OCI-LY7 (cell line): ENCODE measurements around the gene KIF19. TPM values are rescaled to one million over a fixed set of nuclear protein-coding genes. Genes with fewer than 3 reads are reported as not detected.

Source experiments
- BruUV-seq: library from RNA; stranded (reverse); fragments of 400-500 nt; replicated peaks from 2 replicates; lab custom pipeline; 2021; lab: Mats Ljungman, UMichigan
- CTCF ChIA-PET: fragments of 300-600 bp; sonication (Branson Sonifier 250); formaldehyde crosslinking; loops from one replicate; lab custom pipeline; 2022; ENCODE audit warnings: antibody characterized with exemption; ENCODE audit not compliant: unreplicated experiment; lab: Charles Lee
- POLR2A ChIA-PET: fragments of 300-600 bp; sonication (Branson Sonifier 250); formaldehyde crosslinking; loops from one replicate; lab custom pipeline; 2022; ENCODE audit warnings: antibody characterized with exemption; lab: Charles Lee
- DNase-seq: peaks from one replicate; pipeline ENCODE4 v3.0.0-alpha.2; 2015; ENCODE audit warnings: low spot score
- H2AFZ ChIP-seq: fragments of 200-600 bp; sonication (generic), shearing (Covaris generic); 2 replicates; pipeline ENCODE4 v1.6.1; 2014; ENCODE audit warnings: mild to moderate bottlenecking, antibody characterized with exemption, low read length, moderate library complexity
- H3K27ac ChIP-seq: fragments of 200-600 bp; sonication (generic); 2 replicates; pipeline ENCODE4 v1.5.1; 2014; ENCODE audit warnings: mixed run types, low read depth, mild to moderate bottlenecking, moderate library complexity, low read length, inconsistent platforms; ENCODE audit not compliant: poor library complexity, severe bottlenecking
- H3K36me3 ChIP-seq: fragments of 200-600 bp; sonication (generic); 2 replicates; pipeline ENCODE4 v1.6.1; 2014; ENCODE audit warnings: mild to moderate bottlenecking, antibody characterized with exemption, low read length, moderate library complexity, mixed read lengths; ENCODE audit not compliant: insufficient read depth
- H3K4me1 ChIP-seq: fragments of 200-600 bp; sonication (generic); 2 replicates; pipeline ENCODE4 v1.5.1; 2014; ENCODE audit warnings: mild to moderate bottlenecking, low read length; ENCODE audit not compliant: insufficient read depth, poor library complexity, severe bottlenecking
- H3K4me2 ChIP-seq: fragments of 200-600 bp; sonication (generic); 2 replicates; pipeline ENCODE4 v1.6.1; 2014; ENCODE audit warnings: mild to moderate bottlenecking, low read length
- H3K4me3 ChIP-seq: fragments of 200-600 bp; sonication (generic); 2 replicates; pipeline ENCODE4 v1.5.1; 2014; ENCODE audit warnings: mild to moderate bottlenecking, low read depth, low read length; ENCODE audit not compliant: poor library complexity, severe bottlenecking
- H3K79me2 ChIP-seq: fragments of 200-600 bp; sonication (generic); 2 replicates; pipeline ENCODE4 v1.6.1; 2016; ENCODE audit warnings: low read depth, mild to moderate bottlenecking, low read length, moderate library complexity, mixed read lengths; ENCODE audit not compliant: insufficient read depth
- H3K9me2 ChIP-seq: fragments of 200-600 bp; sonication (generic); 2 replicates; pipeline ENCODE4 v1.6.1; 2016; ENCODE audit warnings: mild to moderate bottlenecking, low read length, mixed read lengths; ENCODE audit not compliant: insufficient read depth
- H3K9me3 ChIP-seq: fragments of 200-600 bp; sonication (generic); 2 replicates; pipeline ENCODE4 v1.6.1; 2014; ENCODE audit warnings: mild to moderate bottlenecking, mixed run types, low read length, mixed read lengths
- H4K20me1 ChIP-seq: fragments of 200-600 bp; sonication (generic); 2 replicates; pipeline ENCODE4 v1.6.1; 2014; ENCODE audit warnings: mild to moderate bottlenecking, antibody characterized with exemption, low read length, moderate library complexity, mixed read lengths; ENCODE audit not compliant: insufficient read depth
- EZH2phosphoT487 ChIP-seq: fragments of 200-600 bp; sonication (generic); IDR thresholded peaks from 2 replicates; pipeline ENCODE4 v1.6.1; 2018; ENCODE audit warnings: low read depth, borderline replicate concordance, mild to moderate bottlenecking, mixed run types, antibody characterized with exemption, low read length, moderate library complexity, mixed read lengths
- intact Hi-C: fragments of 100-400 bp; cut with micrococcal nuclease; formaldehyde crosslinking; loops from one replicate; pipeline ENCODE4 v1.10.0; 2022; ENCODE audit not compliant: unreplicated experiment
- total RNA-seq, 2 experiments: library from RNA; depleted of rRNA in 1 of 2; stranded (reverse); fragments of >200 nt in 1 of 2; shearing (Covaris generic) in 1 of 2; gene quantifications; 2 replicates each; pipeline ENCODE4 v1.2.3, GENCODE V29; 2014 to 2022
- TF ChIP-seq, protein P1 (sequence below): fragments of 200-600 bp; sonication (generic); conservative IDR thresholded peaks from 2 replicates; pipeline ENCODE4 v1.5.1; 2014; ENCODE audit warnings: mild to moderate bottlenecking, antibody characterized with exemption, low read length, moderate library complexity, mixed read lengths

KIF19 gene
- total RNA-seq, 2 experiments from 2014 or later, result not detected

DNA sequence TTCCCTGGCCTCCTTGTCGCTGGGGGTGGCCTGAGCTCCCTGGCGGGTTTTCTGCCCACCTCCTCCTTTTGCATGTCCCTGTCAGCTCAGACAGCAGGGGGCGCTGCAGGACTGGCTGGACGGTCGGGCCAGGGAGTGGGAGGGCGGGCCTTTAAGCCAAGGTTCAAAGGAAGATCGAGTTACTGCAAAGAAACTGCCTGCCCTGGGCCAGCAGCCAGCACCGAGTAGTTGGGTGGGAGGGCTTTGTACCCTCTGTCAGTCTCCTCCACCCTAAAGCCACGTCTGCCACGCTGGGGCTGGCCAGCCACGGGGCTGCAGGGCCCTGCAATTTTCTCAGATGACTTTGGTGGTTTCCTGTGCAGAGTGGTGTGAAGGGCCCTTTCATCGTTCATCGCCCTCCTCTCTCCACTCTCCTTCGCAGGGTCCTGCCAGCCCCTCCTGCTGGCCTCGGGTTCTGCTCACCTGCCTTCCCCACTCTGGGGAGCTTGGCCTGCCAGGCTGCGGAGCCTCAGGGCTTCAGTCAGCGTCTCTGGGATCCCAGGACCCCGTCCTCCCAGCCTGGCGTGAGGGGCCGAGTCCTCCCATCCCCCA, 53.6 kb downstream of the KIF19 start:
- no peak overlapping the region for H3K4me3 ChIP-seq
- H2AFZ ChIP-seq, result peak overlapping the region; percentile 20
- ChIA-PET CTCF (interaction anchor here (0.6 to 1.6 kb wide), 9 partner anchors 11 to 92 kb away, joined by 3 to 8 read pairs (median 4); no protein-coding TSS in a partner anchor), POLR2A (interaction anchor here (0.7 to 1.5 kb wide), 6 partner anchors 9 to 1147 kb away, joined by 3 to 4 read pairs (median 3); a partner anchor contains a TSS)
- no peak overlapping the region for H3K27ac ChIP-seq
- no peaks in the 10 kb centered on the region for H3K36me3 ChIP-seq
- BruUV-seq, result no TSS peak
- intact Hi-C loops, result loop anchor here (1.0 kb wide), 3 partner anchors 78 to 223 kb away; no protein-coding TSS in a partner anchor
- H3K9me3 ChIP-seq, result no peaks in the 10 kb centered on the region
- DNase-seq, result peak; percentile 88
- TF ChIP-seq, protein P1, sequence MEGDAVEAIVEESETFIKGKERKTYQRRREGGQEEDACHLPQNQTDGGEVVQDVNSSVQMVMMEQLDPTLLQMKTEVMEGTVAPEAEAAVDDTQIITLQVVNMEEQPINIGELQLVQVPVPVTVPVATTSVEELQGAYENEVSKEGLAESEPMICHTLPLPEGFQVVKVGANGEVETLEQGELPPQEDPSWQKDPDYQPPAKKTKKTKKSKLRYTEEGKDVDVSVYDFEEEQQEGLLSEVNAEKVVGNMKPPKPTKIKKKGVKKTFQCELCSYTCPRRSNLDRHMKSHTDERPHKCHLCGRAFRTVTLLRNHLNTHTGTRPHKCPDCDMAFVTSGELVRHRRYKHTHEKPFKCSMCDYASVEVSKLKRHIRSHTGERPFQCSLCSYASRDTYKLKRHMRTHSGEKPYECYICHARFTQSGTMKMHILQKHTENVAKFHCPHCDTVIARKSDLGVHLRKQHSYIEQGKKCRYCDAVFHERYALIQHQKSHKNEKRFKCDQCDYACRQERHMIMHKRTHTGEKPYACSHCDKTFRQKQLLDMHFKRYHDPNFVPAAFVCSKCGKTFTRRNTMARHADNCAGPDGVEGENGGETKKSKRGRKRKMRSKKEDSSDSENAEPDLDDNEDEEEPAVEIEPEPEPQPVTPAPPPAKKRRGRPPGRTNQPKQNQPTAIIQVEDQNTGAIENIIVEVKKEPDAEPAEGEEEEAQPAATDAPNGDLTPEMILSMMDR, result peak; percentile 99
- TF ChIP-seq EZH2phosphoT487, result no peak
- no peaks in the 10 kb centered on the region for H3K9me2 ChIP-seq
- peak overlapping the region; percentile 37 for H3K4me2 ChIP-seq
- H4K20me1 ChIP-seq, result no peaks in the 10 kb centered on the region
- peaks cover 7% of the 10 kb centered on the region for H3K4me1 ChIP-seq
- H3K79me2 ChIP-seq, result no peaks in the 10 kb centered on the region

DNA sequence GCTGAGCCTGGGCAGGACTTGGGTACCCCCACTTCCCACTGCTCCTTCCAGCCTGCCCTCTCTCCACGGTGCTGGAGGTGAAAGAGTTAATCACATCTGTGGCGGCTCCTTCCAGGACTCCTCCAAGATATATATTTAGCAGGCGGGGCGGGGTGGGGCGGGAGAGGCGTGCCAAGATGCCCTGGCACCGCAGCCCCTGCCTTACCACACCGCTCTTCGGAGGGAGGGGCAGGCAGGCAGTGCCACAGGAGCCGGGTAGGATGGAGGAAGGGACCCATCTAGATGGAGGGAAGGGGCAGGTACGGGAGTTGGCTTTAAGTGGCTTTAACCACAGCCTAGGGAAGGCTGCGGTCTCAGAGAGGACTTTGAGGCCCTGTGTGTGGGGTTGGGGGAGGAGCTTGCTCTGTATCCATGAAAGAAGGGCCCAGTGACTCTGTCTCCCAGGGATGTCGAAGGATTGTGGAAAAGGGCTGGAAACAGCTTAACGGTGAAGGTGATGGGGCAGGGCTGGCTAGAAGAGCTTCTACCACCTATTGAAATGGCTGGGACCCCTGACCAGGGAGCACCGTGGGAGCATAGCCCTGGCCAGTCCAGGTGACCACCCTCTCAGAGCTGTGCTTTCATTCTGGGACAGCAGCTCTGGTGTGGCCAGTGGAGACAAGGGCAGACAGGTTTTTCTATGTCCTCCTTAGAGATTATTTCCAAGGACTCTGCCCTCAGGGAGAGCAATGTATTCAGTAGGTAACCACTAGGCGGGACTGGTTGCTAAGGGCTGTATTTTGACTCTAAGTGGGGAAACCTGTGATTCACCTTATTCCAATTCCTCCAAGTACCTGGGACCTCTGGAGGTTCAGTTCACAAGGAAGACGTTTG, 54.3 kb downstream of the KIF19 start:
- TF ChIP-seq EZH2phosphoT487, result no peak
- TF ChIP-seq, protein P1, result 0 out of 2 replicates have a peak, but pooled peaks have one; percentile 29
- Histone ChIP-seq H3K9me3 (no peaks in the 10 kb centered on the region), H3K9me2 (no peaks in the 10 kb centered on the region), H2AFZ (peak overlapping the region; percentile 20; the same call in 1 of the 2 replicates), H4K20me1 (no peaks in the 10 kb centered on the region), H3K79me2 (no peaks in the 10 kb centered on the region), H3K4me2 (peak overlapping the region; percentile 37; the same call in 1 of the 2 replicates), H3K4me1 (peaks cover 7% of the 10 kb centered on the region), H3K36me3 (no peaks in the 10 kb centered on the region), H3K27ac (no peak overlapping the region), H3K4me3 (no peak overlapping the region)
- ChIA-PET CTCF (no interaction called here), POLR2A (interaction anchor here (1.5 kb wide), 1 partner anchor 13 kb away, joined by 3 read pairs; no protein-coding TSS in a partner anchor)
- intact Hi-C loops, result no loop called here
- BruUV-seq, result no TSS peak
- DNase-seq, result no peak
